ENCODE data around the gene SPAG5. TPM values are rescaled to one million over a fixed set of nuclear protein-coding genes. Genes with fewer than 3 reads are reported as not detected.

SPAG5 gene
- total RNA-seq, 4 donors from 2014 or later = 1.1 to 9.0 (median 4.7) TPM

DNA sequence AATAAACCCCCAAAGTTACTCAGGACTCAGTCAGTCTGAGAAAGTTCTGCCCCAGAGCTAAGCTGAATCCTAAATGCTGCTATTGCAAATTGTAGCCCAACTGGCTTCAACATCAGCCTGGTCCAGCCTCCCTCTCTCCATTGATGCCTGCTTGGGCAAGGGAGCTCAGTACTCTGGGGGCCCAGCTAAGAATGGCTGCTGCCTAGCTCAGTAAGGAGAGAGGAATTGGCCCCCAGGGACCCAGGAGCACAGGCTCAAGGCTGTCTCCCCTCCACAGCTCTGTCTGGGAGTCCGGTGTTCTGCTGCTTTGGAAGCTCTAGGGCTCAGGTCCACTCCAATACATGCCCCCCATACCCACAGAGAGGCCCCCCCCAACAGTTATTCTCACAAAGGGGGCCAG is 48.0 kb downstream of the SPAG5 start:
- TF ChIP-seq CTCF (IDR thresholded peaks at IDR 0.05; ENCODE audit: low read depth) = no peak

GRCh38 chr17:28549236-28550132 is 49.3 kb downstream of the SPAG5 start:
- TF ChIP-seq CTCF (IDR thresholded peaks at IDR 0.05; ENCODE audit: low read depth) = no peak

GRCh38 chr17:28548417-28549130 is 50.3 kb downstream of the SPAG5 start:
- TF ChIP-seq CTCF (IDR thresholded peaks at IDR 0.05; ENCODE audit: low read depth) = no peak

- no peak for TF ChIP-seq CTCF (IDR thresholded peaks at IDR 0.05; ENCODE audit: low read depth)
Measured at GRCh38 chr17:28547623-28548416, 51.0 kb downstream of the SPAG5 start.

DNA sequence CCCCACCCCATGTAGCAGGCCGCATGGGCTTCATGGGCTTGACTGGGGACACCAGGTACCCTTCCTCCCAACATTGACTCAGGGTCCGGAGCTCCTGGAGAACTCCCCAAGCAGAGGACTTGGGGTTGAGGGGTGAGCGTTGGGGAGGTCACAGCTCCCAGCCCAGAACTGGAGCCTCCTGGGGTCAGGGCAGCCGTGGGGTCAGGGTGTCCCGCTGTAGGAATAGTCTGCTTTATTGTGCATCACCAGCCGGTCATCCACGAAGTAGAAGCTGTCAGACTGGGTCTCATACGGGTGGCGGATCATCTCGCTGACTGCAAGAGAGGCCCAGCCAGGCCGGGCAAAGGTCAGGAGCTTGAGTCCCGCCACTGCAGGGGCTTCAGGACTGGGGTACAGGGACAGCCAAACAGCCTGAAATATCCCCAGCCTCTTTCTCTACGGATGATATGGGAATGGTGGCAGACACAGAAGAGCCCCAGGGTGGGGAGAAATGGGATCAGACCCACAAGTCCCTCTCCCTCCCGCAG is 51.7 kb downstream of the SPAG5 start:
- TF ChIP-seq CTCF (IDR thresholded peaks at IDR 0.05; ENCODE audit: low read depth) = no peak

- TF ChIP-seq CTCF (IDR thresholded peaks at IDR 0.05; ENCODE audit: low read depth) = no peak
Measured at GRCh38 chr17:28545787-28546415, 52.9 kb downstream of the SPAG5 start.
